Liver (tissue), 3 donors: ENCODE measurements around the gene MYCL.

ENCODE experiments used
- EGR1 ChIP-seq, 2 donors: IDR thresholded peaks; 2 replicates each; pipeline ENCODE4 v1.6.1; 2016 to 2018; ENCODE audit warnings: antibody characterized with exemption in 2 of 2, low read depth in 2 of 2
- FOXA1 ChIP-seq: IDR thresholded peaks from 2 replicates; pipeline ENCODE4 v1.6.1; 2016; ENCODE audit warnings: antibody characterized with exemption
- FOXA2 ChIP-seq: IDR thresholded peaks from 2 replicates; pipeline ENCODE4 v1.6.1; 2016; ENCODE audit warnings: antibody characterized with exemption
- GABPA ChIP-seq, 2 donors: IDR thresholded peaks in 1 of 2; conservative IDR thresholded peaks in 1 of 2; 2 replicates each; pipeline ENCODE4 v1.6.1; 2016; ENCODE audit warnings: antibody characterized with exemption in 2 of 2, mild to moderate bottlenecking in 1 of 2, moderate library complexity in 1 of 2
- JUND ChIP-seq, 2 donors: IDR thresholded peaks; 2 replicates each; pipeline ENCODE4 v1.6.1; 2016; ENCODE audit warnings: antibody characterized with exemption in 2 of 2
- RAD21 ChIP-seq, 2 donors: IDR thresholded peaks; 2 replicates each; pipeline ENCODE4 v1.6.1; 2016; ENCODE audit warnings: antibody characterized with exemption in 2 of 2, mild to moderate bottlenecking in 2 of 2
- RXRA ChIP-seq, 2 donors: IDR thresholded peaks; 2 replicates each; pipeline ENCODE4 v1.6.1; 2017 to 2018; ENCODE audit warnings: antibody characterized with exemption in 2 of 2, mild to moderate bottlenecking in 1 of 2
- SP1 ChIP-seq: IDR thresholded peaks from 2 replicates; pipeline ENCODE4 v1.6.1; 2018; ENCODE audit warnings: antibody characterized with exemption, mild to moderate bottlenecking
- YY1 ChIP-seq: IDR thresholded peaks from 2 replicates; pipeline ENCODE4 v1.6.1; 2016; ENCODE audit warnings: antibody characterized with exemption, mild to moderate bottlenecking
- ZBTB33 ChIP-seq: IDR thresholded peaks from 2 replicates; pipeline ENCODE4 v1.6.1; 2016; ENCODE audit warnings: antibody characterized with exemption
- TF ChIP-seq, protein P1 (sequence below): fragments of 150-350 bp; IDR thresholded peaks from 2 replicates; pipeline ENCODE4 v1.5.1; 2017; ENCODE audit warnings: improper control_type of control experiment, low read depth, low read length; ENCODE audit not compliant: missing input control
- TF ChIP-seq, protein P2 (sequence below): IDR thresholded peaks from 2 replicates; pipeline ENCODE4 v1.6.1; 2016; ENCODE audit warnings: antibody characterized with exemption, mild to moderate bottlenecking
- TF ChIP-seq, protein P3 (sequence below): IDR thresholded peaks from 2 replicates; pipeline ENCODE4 v1.6.1; 2016; ENCODE audit warnings: antibody characterized with exemption
- donor health status: healthy.
- donor health status: healthy.

GRCh38 chr1:39917825-39918224, 16.1 kb upstream of the MYCL start:
- TF ChIP-seq, protein P1, sequence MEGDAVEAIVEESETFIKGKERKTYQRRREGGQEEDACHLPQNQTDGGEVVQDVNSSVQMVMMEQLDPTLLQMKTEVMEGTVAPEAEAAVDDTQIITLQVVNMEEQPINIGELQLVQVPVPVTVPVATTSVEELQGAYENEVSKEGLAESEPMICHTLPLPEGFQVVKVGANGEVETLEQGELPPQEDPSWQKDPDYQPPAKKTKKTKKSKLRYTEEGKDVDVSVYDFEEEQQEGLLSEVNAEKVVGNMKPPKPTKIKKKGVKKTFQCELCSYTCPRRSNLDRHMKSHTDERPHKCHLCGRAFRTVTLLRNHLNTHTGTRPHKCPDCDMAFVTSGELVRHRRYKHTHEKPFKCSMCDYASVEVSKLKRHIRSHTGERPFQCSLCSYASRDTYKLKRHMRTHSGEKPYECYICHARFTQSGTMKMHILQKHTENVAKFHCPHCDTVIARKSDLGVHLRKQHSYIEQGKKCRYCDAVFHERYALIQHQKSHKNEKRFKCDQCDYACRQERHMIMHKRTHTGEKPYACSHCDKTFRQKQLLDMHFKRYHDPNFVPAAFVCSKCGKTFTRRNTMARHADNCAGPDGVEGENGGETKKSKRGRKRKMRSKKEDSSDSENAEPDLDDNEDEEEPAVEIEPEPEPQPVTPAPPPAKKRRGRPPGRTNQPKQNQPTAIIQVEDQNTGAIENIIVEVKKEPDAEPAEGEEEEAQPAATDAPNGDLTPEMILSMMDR: no peak
- no peak for TF ChIP-seq SP1
- TF ChIP-seq EGR1 (IDR thresholded peaks at IDR 0.05; ENCODE audit: low read depth in 2 of 2): no peak
- TF ChIP-seq GABPA (IDR thresholded peaks at IDR 0.05 in 1 of 2, conservative IDR thresholded peaks at IDR 0.05 in 1 of 2): no peak
- no peak for TF ChIP-seq YY1
- TF ChIP-seq RXRA (IDR thresholded peaks at IDR 0.05): no peak
- TF ChIP-seq, protein P2, sequence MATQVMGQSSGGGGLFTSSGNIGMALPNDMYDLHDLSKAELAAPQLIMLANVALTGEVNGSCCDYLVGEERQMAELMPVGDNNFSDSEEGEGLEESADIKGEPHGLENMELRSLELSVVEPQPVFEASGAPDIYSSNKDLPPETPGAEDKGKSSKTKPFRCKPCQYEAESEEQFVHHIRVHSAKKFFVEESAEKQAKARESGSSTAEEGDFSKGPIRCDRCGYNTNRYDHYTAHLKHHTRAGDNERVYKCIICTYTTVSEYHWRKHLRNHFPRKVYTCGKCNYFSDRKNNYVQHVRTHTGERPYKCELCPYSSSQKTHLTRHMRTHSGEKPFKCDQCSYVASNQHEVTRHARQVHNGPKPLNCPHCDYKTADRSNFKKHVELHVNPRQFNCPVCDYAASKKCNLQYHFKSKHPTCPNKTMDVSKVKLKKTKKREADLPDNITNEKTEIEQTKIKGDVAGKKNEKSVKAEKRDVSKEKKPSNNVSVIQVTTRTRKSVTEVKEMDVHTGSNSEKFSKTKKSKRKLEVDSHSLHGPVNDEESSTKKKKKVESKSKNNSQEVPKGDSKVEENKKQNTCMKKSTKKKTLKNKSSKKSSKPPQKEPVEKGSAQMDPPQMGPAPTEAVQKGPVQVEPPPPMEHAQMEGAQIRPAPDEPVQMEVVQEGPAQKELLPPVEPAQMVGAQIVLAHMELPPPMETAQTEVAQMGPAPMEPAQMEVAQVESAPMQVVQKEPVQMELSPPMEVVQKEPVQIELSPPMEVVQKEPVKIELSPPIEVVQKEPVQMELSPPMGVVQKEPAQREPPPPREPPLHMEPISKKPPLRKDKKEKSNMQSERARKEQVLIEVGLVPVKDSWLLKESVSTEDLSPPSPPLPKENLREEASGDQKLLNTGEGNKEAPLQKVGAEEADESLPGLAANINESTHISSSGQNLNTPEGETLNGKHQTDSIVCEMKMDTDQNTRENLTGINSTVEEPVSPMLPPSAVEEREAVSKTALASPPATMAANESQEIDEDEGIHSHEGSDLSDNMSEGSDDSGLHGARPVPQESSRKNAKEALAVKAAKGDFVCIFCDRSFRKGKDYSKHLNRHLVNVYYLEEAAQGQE: no peak
- TF ChIP-seq RAD21 (IDR thresholded peaks at IDR 0.05): no peak
- TF ChIP-seq JUND (IDR thresholded peaks at IDR 0.05): no peak
- TF ChIP-seq, protein P3, sequence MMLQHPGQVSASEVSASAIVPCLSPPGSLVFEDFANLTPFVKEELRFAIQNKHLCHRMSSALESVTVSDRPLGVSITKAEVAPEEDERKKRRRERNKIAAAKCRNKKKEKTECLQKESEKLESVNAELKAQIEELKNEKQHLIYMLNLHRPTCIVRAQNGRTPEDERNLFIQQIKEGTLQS: no peak
- no peak for TF ChIP-seq FOXA1
- TF ChIP-seq ZBTB33: no peak
- no peak for TF ChIP-seq FOXA2
